HG03135 (cell line): ENCODE measurements around the gene EIF2AK3.
A peak's percentile ranks its signal among the peaks of the same experiment; 100 is the strongest.
"Not testable (repeated sequence)": the region's sequence is repeated elsewhere in the genome, so short reads cannot be mapped to it uniquely, and the experiment has no call there.

Experiments used
- ATAC-seq: cut with Tn5 transposase; IDR thresholded peaks from one replicate; pipeline ENCODE4 v1.9.1; 2021; ENCODE audit warnings: mild to moderate bottlenecking, moderate library complexity; ENCODE audit not compliant: unreplicated experiment

Gene EIF2AK3

GRCh38 chr2:88627055-88627855, at the start of gene EIF2AK3:
TSS of gene EIF2AK3 (minus strand) at chr2:88627464. CDS start at chr2:88627274, 190 bp downstream.
- ATAC-seq, result peak; percentile 88

- ATAC-seq, result no peak
Measured at GRCh38 chr2:88673363-88673762, 46.1 kb upstream of the EIF2AK3 start.

- no peak for ATAC-seq
Measured at GRCh38 chr2:88671786-88672427, 44.6 kb upstream of the EIF2AK3 start.

GRCh38 chr2:88669482-88670214, 42.4 kb upstream of the EIF2AK3 start:
- peak; percentile 89 for ATAC-seq

GRCh38 chr2:88668862-88669261, 41.6 kb upstream of the EIF2AK3 start:
- no peak for ATAC-seq

GRCh38 chr2:88667219-88667618, 40.0 kb upstream of the EIF2AK3 start:
- no peak for ATAC-seq

GRCh38 chr2:88666576-88666975, 39.3 kb upstream of the EIF2AK3 start:
- ATAC-seq, result no peak

- ATAC-seq, result no peak
Measured at GRCh38 chr2:88660622-88661021, 33.4 kb upstream of the EIF2AK3 start.

GRCh38 chr2:88659538-88659915, 32.3 kb upstream of the EIF2AK3 start:
- no peak for ATAC-seq

GRCh38 chr2:88658881-88659537, 31.7 kb upstream of the EIF2AK3 start:
- ATAC-seq, result no peak

GRCh38 chr2:88658326-88658725, 31.1 kb upstream of the EIF2AK3 start:
- no peak for ATAC-seq

- no peak for ATAC-seq
Measured at GRCh38 chr2:88657131-88657530, 29.9 kb upstream of the EIF2AK3 start.

- ATAC-seq, result no peak
Measured at GRCh38 chr2:88656690-88657089, 29.4 kb upstream of the EIF2AK3 start.

- no peak for ATAC-seq
Measured at GRCh38 chr2:88654714-88655113, 27.4 kb upstream of the EIF2AK3 start.

GRCh38 chr2:88651646-88652045, 24.4 kb upstream of the EIF2AK3 start:
- no peak for ATAC-seq

- ATAC-seq, result not testable (repeated sequence)
Measured at GRCh38 chr2:88645291-88645882, 18.1 kb upstream of the EIF2AK3 start.

GRCh38 chr2:88642278-88642677, 15.0 kb upstream of the EIF2AK3 start:
- ATAC-seq, result no peak

- ATAC-seq, result no peak
Measured at GRCh38 chr2:88641330-88641729, 14.1 kb upstream of the EIF2AK3 start.

GRCh38 chr2:88639865-88640264, 12.6 kb upstream of the EIF2AK3 start:
- no peak for ATAC-seq

- no peak for ATAC-seq
Measured at GRCh38 chr2:88638743-88639142, 11.5 kb upstream of the EIF2AK3 start.

- no peak for ATAC-seq
Measured at GRCh38 chr2:88638123-88638650, 10.9 kb upstream of the EIF2AK3 start.
